ENCODE measurements around the gene OR2D3. TPM values are rescaled to one million over a fixed set of nuclear protein-coding genes. Genes with fewer than 3 reads are reported as not detected.
"Not testable (repeated sequence)": the region's sequence is repeated elsewhere in the genome, so short reads cannot be mapped to it uniquely, and the experiment has no call there.

OR2D3 gene
- polyA plus RNA-seq, 1 of the 3 experiments (the other 2 are of a cell fraction) = not detected

DNA sequence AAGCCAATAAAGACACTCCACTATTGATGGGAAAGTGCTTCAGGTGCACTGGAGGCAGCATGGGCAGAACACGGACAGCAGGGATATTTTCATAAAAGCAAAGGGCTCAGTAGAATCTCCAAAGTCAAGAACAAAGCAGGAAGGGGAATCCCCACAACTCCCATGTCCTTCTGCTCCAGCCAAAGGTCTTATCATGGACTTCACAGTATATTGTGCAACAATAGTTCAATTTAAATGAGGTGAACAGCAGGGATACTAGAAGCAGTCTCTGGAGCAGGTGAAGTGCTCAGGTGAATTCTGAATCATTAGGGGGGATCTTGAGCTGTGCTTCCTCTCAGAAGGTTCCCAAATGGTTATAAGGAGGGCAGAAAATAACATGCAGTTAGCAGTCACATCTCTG, 21.9 kb upstream of the OR2D3 start:
- ChIA-PET POLR2A (no interaction called here), CTCF (no interaction called here)
- H2AFZ ChIP-seq (ENCODE audit: low read depth) = no peak overlapping the region
- H3K9me2 ChIP-seq = no peaks in the 10 kb centered on the region
- no peaks in the 10 kb centered on the region for H4K20me1 ChIP-seq (ENCODE audit: insufficient read depth)
- H3K9ac ChIP-seq = no peak overlapping the region
- H3K4me1 ChIP-seq (ENCODE audit: control insufficient read depth in 1 of 2, insufficient read depth in 2 of 2, low read depth in 1 of 2, low read length in 1 of 2) = no peaks in the 10 kb centered on the region
- no peaks in the 10 kb centered on the region for H3F3A ChIP-seq (replicated peaks; ENCODE audit: insufficient read depth)
- H3K4me3 ChIP-seq (ENCODE audit: low read depth in 2 of 2, low read length in 1 of 2) = no peak overlapping the region
- 0% methylated on average over 1 of the region's 1 CpG for WGBS (ENCODE audit: low lambda C conversion rate)
- TF ChIP-seq MXI1 (IDR thresholded peaks at IDR 0.05; ENCODE audit: low read depth, low read length) (no peak), JUND (IDR thresholded peaks at IDR 0.05) (no peak), YY1 (IDR thresholded peaks at IDR 0.05; ENCODE audit: low read depth) (no peak)
- TF ChIP-seq, protein P1, sequence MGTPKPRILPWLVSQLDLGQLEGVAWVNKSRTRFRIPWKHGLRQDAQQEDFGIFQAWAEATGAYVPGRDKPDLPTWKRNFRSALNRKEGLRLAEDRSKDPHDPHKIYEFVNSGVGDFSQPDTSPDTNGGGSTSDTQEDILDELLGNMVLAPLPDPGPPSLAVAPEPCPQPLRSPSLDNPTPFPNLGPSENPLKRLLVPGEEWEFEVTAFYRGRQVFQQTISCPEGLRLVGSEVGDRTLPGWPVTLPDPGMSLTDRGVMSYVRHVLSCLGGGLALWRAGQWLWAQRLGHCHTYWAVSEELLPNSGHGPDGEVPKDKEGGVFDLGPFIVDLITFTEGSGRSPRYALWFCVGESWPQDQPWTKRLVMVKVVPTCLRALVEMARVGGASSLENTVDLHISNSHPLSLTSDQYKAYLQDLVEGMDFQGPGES (IDR thresholded peaks at IDR 0.05; ENCODE audit: low read depth, low read length) = no peak
- H3K27ac ChIP-seq (ENCODE audit: low read depth in 2 of 2, low read length in 1 of 2) = no peak overlapping the region
- H3K36me3 ChIP-seq (replicated peaks in 1 of 2; ENCODE audit: control insufficient read depth in 1 of 2, insufficient read depth in 2 of 2, low read length in 1 of 2) = no peaks in the 10 kb centered on the region
- H3K9me3 ChIP-seq = no peaks in the 10 kb centered on the region
- H3K79me2 ChIP-seq (ENCODE audit: insufficient read depth) = no peaks in the 10 kb centered on the region
- H3K27me3 ChIP-seq (ENCODE audit: insufficient read depth) = no peaks in the 10 kb centered on the region
- no peak for DNase-seq
- H3K4me2 ChIP-seq = no peak overlapping the region

DNA sequence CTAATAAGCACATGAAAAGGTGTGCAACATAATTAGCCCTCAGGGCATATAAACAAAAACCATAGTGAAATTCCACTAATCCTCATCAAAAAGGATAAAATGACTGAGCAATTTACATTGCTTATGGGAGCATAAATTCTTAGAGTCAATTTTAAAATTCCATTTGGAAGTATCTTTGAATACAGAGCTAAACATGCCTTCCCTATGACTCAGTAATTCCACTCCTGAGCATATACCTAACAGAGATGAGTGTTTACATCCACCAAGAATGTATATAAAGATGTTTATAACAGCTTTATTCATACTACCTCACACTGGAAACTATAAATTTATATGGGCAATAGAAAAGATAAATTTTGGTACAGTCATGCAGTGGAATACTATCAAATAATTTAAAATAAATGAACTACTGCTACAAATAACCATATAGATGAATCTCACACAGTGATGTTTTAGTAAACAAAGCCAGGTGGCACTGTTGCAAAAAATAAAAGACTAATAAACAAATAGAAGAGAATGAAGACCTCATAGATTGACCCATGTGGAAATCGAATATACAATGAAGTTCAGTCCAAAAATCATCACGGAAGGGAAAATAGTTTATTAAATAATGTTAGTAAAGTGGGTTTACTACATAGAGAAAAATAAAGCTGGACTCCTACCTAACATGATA, 20.3 kb upstream of the OR2D3 start:
- H2AFZ ChIP-seq (ENCODE audit: low read depth) = no peak overlapping the region
- H3K9ac ChIP-seq = no peak overlapping the region
- no peaks in the 10 kb centered on the region for H3K27me3 ChIP-seq (ENCODE audit: insufficient read depth)
- no peaks in the 10 kb centered on the region for H3K36me3 ChIP-seq (replicated peaks in 1 of 2; ENCODE audit: control insufficient read depth in 1 of 2, insufficient read depth in 2 of 2, low read length in 1 of 2)
- H4K20me1 ChIP-seq (ENCODE audit: insufficient read depth) = no peaks in the 10 kb centered on the region
- no peak overlapping the region for H3K4me2 ChIP-seq
- no peaks in the 10 kb centered on the region for H3K79me2 ChIP-seq (ENCODE audit: insufficient read depth)
- no peaks in the 10 kb centered on the region for H3K9me2 ChIP-seq
- H3K4me1 ChIP-seq (ENCODE audit: control insufficient read depth in 1 of 2, insufficient read depth in 2 of 2, low read depth in 1 of 2, low read length in 1 of 2) = no peaks in the 10 kb centered on the region
- H3K27ac ChIP-seq (ENCODE audit: low read depth in 2 of 2, low read length in 1 of 2) = no peak overlapping the region
- 0% methylated on average over 2 of the region's 2 CpGs for WGBS (ENCODE audit: low lambda C conversion rate)
- no peak for TF ChIP-seq TCF12 (IDR thresholded peaks at IDR 0.05)
- TF ChIP-seq PBX3 (IDR thresholded peaks at IDR 0.05) = no peak
- no peak for TF ChIP-seq RAD21 (IDR thresholded peaks at IDR 0.05; ENCODE audit: low read length)
- no peak overlapping the region for H3K4me3 ChIP-seq (ENCODE audit: low read depth in 2 of 2, low read length in 1 of 2)
- ChIA-PET POLR2A (no interaction called here), CTCF (interaction anchor here (0.6 kb wide), 1 partner anchor 133 kb away, joined by 3 read pairs; no protein-coding TSS in a partner anchor)
- H3F3A ChIP-seq (replicated peaks; ENCODE audit: insufficient read depth) = no peaks in the 10 kb centered on the region
- no peaks in the 10 kb centered on the region for H3K9me3 ChIP-seq
- no peak for DNase-seq

- H2AFZ ChIP-seq (ENCODE audit: low read depth); H3K79me2 ChIP-seq (ENCODE audit: insufficient read depth); H3K27me3 ChIP-seq (ENCODE audit: insufficient read depth); CTCF ChIA-PET; DNase-seq; H3K9me2 ChIP-seq; H3K9me3 ChIP-seq; H3F3A ChIP-seq (replicated peaks; ENCODE audit: insufficient read depth); H3K4me2 ChIP-seq; H3K9ac ChIP-seq; H3K27ac ChIP-seq (ENCODE audit: low read depth in 2 of 2, low read length in 1 of 2); H3K36me3 ChIP-seq (replicated peaks in 1 of 2; ENCODE audit: control insufficient read depth in 1 of 2, insufficient read depth in 2 of 2, low read length in 1 of 2); POLR2A ChIA-PET; H3K4me3 ChIP-seq (ENCODE audit: low read depth in 2 of 2, low read length in 1 of 2); H3K4me1 ChIP-seq (ENCODE audit: control insufficient read depth in 1 of 2, insufficient read depth in 2 of 2, low read depth in 1 of 2, low read length in 1 of 2); H4K20me1 ChIP-seq (ENCODE audit: insufficient read depth): not testable (repeated sequence)
- WGBS (ENCODE audit: low lambda C conversion rate) = 18% methylated on average over 8 of the region's 13 CpGs
Measured at GRCh38 chr11:6904804-6905203, 16.0 kb upstream of the OR2D3 start.
